WERI-Rb-1 (cell line): ENCODE measurements around the gene TC2N.

ENCODE experiments used
- DNase-seq: peaks from one replicate; pipeline ENCODE4 v3.0.0-alpha.2; 2020
- H3K27ac ChIP-seq: fragments of 250-450 bp; sonication (Bioruptor Pico); 2 replicates; pipeline ENCODE4 v1.5.1; 2020; ENCODE audit warnings: mild to moderate bottlenecking, moderate library complexity
- H3K27me3 ChIP-seq: fragments of 250-450 bp; sonication (Bioruptor Pico); 2 replicates; pipeline ENCODE4 v1.5.1; 2021; ENCODE audit warnings: mild to moderate bottlenecking, low read depth, moderate library complexity; ENCODE audit not compliant: insufficient read depth, severe bottlenecking
- H3K36me3 ChIP-seq: fragments of 250-450 bp; sonication (Bioruptor Pico); 2 replicates; pipeline ENCODE4 v1.5.1; 2020; ENCODE audit warnings: mild to moderate bottlenecking, moderate library complexity
- H3K4me3 ChIP-seq: 2 replicates; pipeline ENCODE4 v1.5.1; 2011; ENCODE audit warnings: low read depth, mild to moderate bottlenecking, control low read depth, low read length
- H3K9me3 ChIP-seq: fragments of 250-450 bp; sonication (Bioruptor Pico); 2 replicates; pipeline ENCODE4 v1.5.1; 2021; ENCODE audit warnings: mild to moderate bottlenecking, moderate library complexity; ENCODE audit not compliant: severe bottlenecking
- TF ChIP-seq, protein P1 (sequence below): IDR thresholded peaks from 2 replicates; pipeline ENCODE4 v1.5.1; 2011; ENCODE audit warnings: low read depth, mild to moderate bottlenecking, control low read depth, inconsistent platforms, low read length

The TC2N gene

DNA sequence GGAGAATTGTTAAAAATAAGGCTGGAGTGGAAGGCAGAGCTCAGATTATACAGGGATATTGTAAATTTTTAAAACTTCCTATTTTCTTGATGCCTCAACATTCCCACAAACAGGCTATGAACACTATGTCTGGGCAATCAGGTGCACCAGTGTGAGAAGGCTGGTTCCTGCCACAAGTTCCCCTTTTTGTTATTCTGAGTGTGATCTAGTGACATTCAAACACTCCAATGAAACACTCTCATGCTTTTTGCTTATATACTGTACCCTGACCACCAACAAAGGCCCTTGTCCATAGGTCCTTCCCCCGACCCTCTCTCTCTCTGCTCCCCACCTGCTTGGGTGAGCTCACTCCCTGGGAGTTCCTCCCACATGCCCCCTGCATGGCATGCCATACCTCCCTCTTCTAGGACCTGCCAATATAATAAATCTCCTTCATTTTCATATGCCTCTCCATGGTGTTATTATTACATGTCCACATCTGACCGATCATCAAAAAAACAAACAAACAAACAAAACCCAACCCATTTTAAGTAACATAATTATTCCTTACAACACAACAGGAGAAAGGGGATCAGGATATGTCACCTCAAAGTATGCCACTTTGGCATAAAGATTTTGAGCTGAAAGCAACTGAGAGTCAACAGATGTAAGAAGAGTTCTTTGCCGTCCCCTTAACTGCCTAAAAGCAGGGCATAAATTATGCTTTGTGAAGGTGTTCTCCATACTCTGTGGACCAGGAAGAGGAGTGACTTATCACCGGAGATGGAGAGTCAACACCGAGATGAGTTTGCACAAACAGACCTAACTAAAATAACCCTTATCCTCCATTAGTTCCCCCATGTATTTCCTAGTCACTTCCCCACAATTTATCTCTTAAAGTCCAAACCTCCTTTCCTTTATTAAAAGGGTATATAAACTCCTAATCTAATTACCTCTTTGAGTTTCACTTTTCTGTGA is 92.9 kb downstream of the TC2N start:
- Histone ChIP-seq H3K27me3 (no peaks in the 10 kb centered on the region), H3K9me3 (no peaks in the 10 kb centered on the region), H3K36me3 (no peaks in the 10 kb centered on the region), H3K27ac (no peak overlapping the region), H3K4me3 (no peak overlapping the region)
- DNase-seq = no peak
- TF ChIP-seq, protein P1, sequence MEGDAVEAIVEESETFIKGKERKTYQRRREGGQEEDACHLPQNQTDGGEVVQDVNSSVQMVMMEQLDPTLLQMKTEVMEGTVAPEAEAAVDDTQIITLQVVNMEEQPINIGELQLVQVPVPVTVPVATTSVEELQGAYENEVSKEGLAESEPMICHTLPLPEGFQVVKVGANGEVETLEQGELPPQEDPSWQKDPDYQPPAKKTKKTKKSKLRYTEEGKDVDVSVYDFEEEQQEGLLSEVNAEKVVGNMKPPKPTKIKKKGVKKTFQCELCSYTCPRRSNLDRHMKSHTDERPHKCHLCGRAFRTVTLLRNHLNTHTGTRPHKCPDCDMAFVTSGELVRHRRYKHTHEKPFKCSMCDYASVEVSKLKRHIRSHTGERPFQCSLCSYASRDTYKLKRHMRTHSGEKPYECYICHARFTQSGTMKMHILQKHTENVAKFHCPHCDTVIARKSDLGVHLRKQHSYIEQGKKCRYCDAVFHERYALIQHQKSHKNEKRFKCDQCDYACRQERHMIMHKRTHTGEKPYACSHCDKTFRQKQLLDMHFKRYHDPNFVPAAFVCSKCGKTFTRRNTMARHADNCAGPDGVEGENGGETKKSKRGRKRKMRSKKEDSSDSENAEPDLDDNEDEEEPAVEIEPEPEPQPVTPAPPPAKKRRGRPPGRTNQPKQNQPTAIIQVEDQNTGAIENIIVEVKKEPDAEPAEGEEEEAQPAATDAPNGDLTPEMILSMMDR = no peak

GRCh38 chr14:91770185-91770584 is 97.2 kb downstream of the TC2N start:
- Histone ChIP-seq H3K9me3 (no peaks in the 10 kb centered on the region), H3K4me3 (no peak overlapping the region), H3K36me3 (no peaks in the 10 kb centered on the region), H3K27me3 (no peaks in the 10 kb centered on the region), H3K27ac (no peak overlapping the region)
- TF ChIP-seq, protein P1 = no peak
- DNase-seq = no peak

DNA sequence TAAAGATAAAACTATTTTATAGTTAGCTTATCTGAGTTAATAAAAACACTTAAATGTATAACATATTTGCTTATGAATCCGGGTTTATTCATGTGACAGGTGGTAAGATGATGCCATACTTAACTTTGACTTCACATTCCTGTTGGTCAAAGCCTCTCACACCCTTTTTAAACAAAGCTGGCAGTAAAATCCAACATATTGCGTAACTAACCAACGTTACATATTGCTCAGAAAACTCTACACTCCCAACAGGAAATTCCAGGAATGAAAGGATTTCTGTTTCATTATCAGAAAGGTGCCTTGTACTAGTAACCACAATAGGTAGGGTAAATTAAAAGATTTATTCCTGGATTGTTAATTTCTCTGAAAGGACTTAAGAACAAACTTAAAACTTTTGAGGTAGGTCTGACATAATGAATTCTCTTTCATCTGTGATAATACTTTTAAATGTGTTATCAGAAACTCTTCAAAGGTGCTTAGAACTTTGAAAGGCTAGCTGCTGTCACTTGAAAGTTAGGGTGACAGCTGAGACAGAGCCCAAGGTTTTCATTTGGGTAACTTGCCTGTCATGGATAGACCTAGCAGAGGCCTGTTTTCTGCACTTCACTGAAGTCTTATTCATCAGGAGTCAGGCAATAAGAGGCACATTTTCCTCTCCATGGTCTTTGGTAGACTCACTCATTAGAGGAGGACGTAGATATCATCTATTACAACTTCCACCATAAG is 111.6 kb downstream of the TC2N start:
- no peak for DNase-seq
- Histone ChIP-seq H3K9me3 (no peaks in the 10 kb centered on the region), H3K27me3 (no peaks in the 10 kb centered on the region), H3K36me3 (no peaks in the 10 kb centered on the region), H3K27ac (no peak overlapping the region), H3K4me3 (no peak overlapping the region)
- TF ChIP-seq, protein P1 = no peak

DNA sequence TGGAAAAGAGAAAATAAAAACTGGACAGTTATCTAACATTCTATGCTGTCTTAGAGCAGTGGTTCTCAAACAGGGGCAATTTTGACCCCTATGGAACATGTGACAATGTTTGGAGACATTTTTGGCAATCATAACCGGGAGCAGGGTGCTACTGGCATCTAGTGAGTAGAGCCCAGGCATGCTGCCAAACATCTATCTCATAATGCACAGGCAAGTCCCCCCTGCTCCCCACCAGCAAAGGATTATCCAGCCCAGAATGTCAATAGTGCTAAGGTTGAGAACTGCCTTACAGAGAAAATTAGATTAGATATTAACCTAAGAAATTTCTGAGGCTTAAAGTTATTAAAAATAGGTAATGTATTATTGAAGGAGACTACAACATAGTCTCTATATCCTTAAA is 112.5 kb downstream of the TC2N start:
- Histone ChIP-seq H3K9me3 (no peaks in the 10 kb centered on the region), H3K27me3 (no peaks in the 10 kb centered on the region), H3K36me3 (no peaks in the 10 kb centered on the region), H3K4me3 (no peak overlapping the region), H3K27ac (no peak overlapping the region)
- TF ChIP-seq, protein P1 = no peak
- no peak for DNase-seq

GRCh38 chr14:91754185-91754584 is 113.2 kb downstream of the TC2N start:
- H3K9me3 ChIP-seq = no peaks in the 10 kb centered on the region
- DNase-seq = no peak
- no peak overlapping the region for H3K4me3 ChIP-seq
- H3K36me3 ChIP-seq = no peaks in the 10 kb centered on the region
- H3K27ac ChIP-seq = no peak overlapping the region
- H3K27me3 ChIP-seq = no peaks in the 10 kb centered on the region
- TF ChIP-seq, protein P1 = no peak
